Measurements from ENCODE around the gene AARSD1. TPM values are rescaled to one million over a fixed set of nuclear protein-coding genes. Genes with fewer than 3 reads are reported as not detected.
A peak's percentile ranks its signal among the peaks of the same experiment; 100 is the strongest.

The AARSD1 gene
- polyA plus RNA-seq, 1 of the 3 experiments (the other 2 are of a cell fraction), result 52.0 TPM

- TF ChIP-seq EP300 (IDR thresholded peaks at IDR 0.05; ENCODE audit: borderline replicate concordance in 1 of 2, low read depth in 1 of 2, low read length in 1 of 2), result no peak
- no peak for TF ChIP-seq MEF2A (IDR thresholded peaks at IDR 0.05; ENCODE audit: borderline replicate concordance, low read depth)
- TF ChIP-seq JUND (IDR thresholded peaks at IDR 0.05), result no peak
- no peak for TF ChIP-seq NRF1 (IDR thresholded peaks at IDR 0.05; ENCODE audit: low read depth, low read length)
- no peak for TF ChIP-seq GATA2 (CRISPR knock-in tag; IDR thresholded peaks at IDR 0.05)
- TF ChIP-seq SIN3A (IDR thresholded peaks at IDR 0.05; ENCODE audit: borderline replicate concordance, low read depth, low read length), result peak; percentile 79; the same call in 1 of the 2 replicates
- no peak for TF ChIP-seq FOXM1 (IDR thresholded peaks at IDR 0.05; ENCODE audit: low read depth)
- no peak for TF ChIP-seq RCOR1 (IDR thresholded peaks at IDR 0.05; ENCODE audit: low read length)
- no peak for TF ChIP-seq FOSL2 (IDR thresholded peaks at IDR 0.05; ENCODE audit: borderline replicate concordance, low read depth)
- peak; percentile 91 for TF ChIP-seq MXI1 (IDR thresholded peaks at IDR 0.05; ENCODE audit: low read depth, low read length)
- TF ChIP-seq, protein P1, sequence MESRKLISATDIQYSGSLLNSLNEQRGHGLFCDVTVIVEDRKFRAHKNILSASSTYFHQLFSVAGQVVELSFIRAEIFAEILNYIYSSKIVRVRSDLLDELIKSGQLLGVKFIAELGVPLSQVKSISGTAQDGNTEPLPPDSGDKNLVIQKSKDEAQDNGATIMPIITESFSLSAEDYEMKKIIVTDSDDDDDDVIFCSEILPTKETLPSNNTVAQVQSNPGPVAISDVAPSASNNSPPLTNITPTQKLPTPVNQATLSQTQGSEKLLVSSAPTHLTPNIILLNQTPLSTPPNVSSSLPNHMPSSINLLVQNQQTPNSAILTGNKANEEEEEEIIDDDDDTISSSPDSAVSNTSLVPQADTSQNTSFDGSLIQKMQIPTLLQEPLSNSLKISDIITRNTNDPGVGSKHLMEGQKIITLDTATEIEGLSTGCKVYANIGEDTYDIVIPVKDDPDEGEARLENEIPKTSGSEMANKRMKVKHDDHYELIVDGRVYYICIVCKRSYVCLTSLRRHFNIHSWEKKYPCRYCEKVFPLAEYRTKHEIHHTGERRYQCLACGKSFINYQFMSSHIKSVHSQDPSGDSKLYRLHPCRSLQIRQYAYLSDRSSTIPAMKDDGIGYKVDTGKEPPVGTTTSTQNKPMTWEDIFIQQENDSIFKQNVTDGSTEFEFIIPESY (IDR thresholded peaks at IDR 0.05; ENCODE audit: borderline replicate concordance, low read depth), result no peak
- TF ChIP-seq TAF1 (IDR thresholded peaks at IDR 0.05; ENCODE audit: borderline replicate concordance, low read depth, low read length), result peak; percentile 78
- TF ChIP-seq NFIC (IDR thresholded peaks at IDR 0.05; ENCODE audit: borderline replicate concordance), result no peak
- TF ChIP-seq, protein P2, sequence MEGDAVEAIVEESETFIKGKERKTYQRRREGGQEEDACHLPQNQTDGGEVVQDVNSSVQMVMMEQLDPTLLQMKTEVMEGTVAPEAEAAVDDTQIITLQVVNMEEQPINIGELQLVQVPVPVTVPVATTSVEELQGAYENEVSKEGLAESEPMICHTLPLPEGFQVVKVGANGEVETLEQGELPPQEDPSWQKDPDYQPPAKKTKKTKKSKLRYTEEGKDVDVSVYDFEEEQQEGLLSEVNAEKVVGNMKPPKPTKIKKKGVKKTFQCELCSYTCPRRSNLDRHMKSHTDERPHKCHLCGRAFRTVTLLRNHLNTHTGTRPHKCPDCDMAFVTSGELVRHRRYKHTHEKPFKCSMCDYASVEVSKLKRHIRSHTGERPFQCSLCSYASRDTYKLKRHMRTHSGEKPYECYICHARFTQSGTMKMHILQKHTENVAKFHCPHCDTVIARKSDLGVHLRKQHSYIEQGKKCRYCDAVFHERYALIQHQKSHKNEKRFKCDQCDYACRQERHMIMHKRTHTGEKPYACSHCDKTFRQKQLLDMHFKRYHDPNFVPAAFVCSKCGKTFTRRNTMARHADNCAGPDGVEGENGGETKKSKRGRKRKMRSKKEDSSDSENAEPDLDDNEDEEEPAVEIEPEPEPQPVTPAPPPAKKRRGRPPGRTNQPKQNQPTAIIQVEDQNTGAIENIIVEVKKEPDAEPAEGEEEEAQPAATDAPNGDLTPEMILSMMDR (IDR thresholded peaks at IDR 0.05), result no peak
- TF ChIP-seq YY1 (IDR thresholded peaks at IDR 0.05; ENCODE audit: low read depth), result peak; percentile 95
- TF ChIP-seq MAX (IDR thresholded peaks at IDR 0.05; ENCODE audit: low read depth), result no peak
- TF ChIP-seq USF1 (IDR thresholded peaks at IDR 0.05; ENCODE audit: borderline replicate concordance, low read depth), result no peak
- TF ChIP-seq TEAD4 (IDR thresholded peaks at IDR 0.05; ENCODE audit: borderline replicate concordance, insufficient read depth), result no peak
Observed at GRCh38 chr17:42980274-42980765, 16.1 kb upstream of the AARSD1 start, which contains the start of gene RUNDC1 (continued).
